CD4-positive, alpha-beta T cell treated with Interleukin-6 at 100 ng/mL for 8 hours (primary cell): Measurements from ENCODE around the gene TMED8.
"Not testable (repeated sequence)": the region's sequence is repeated elsewhere in the genome, so short reads cannot be mapped to it uniquely, and the experiment has no call there.

Source experiments
- DNase-seq: peaks from one replicate; pipeline ENCODE4 v3.0.0-alpha.2; 2020; ENCODE audit warnings: mixed read lengths, low spot score

TMED8 gene

DNA sequence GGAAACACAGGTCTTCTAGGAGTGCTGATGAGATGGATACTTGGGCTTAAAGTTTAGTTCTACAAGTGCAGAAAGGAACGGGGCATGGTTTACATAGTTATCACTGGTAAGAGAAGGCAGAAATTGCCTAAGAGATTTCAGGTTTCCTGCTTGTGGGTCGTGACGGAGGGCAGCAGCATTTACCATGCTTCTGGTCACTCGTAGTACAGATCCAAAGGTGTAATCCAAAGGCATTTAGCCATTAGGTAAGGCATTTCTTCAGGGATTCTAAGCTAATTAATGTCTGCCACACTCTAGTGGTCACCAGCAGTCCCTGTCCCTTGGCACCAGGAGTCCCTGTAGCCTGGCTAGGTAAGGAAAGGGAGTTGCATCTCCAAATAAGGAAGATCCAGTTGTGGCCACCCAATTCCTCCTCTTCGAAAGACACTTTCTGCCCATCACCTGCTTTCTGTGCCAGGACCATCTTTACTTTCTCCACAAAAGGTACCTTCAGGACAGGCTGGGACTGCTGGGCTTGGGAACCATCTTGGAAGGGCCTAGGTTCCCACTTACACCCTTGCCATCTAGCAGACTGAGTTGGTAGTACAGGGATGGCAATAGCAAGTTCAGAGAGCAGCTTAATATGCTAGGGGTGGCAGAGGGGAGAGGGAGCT, 54.5 kb downstream of the TMED8 start:
- no peak for DNase-seq

- DNase-seq, result peak; percentile 92
Observed at GRCh38 chr14:77320238-77320935, 56.5 kb downstream of the TMED8 start, which contains the start of gene POMT2. Gene POMT2, minus strand, starts transcription at chr14:77320883. Its CDS starts 202 bp downstream, at chr14:77320681.

- DNase-seq, result no peak
Observed at GRCh38 chr14:77319422-77319821, 57.5 kb downstream of the TMED8 start.

GRCh38 chr14:77318756-77319155, 58.1 kb downstream of the TMED8 start:
- DNase-seq, result not testable (repeated sequence)

DNA sequence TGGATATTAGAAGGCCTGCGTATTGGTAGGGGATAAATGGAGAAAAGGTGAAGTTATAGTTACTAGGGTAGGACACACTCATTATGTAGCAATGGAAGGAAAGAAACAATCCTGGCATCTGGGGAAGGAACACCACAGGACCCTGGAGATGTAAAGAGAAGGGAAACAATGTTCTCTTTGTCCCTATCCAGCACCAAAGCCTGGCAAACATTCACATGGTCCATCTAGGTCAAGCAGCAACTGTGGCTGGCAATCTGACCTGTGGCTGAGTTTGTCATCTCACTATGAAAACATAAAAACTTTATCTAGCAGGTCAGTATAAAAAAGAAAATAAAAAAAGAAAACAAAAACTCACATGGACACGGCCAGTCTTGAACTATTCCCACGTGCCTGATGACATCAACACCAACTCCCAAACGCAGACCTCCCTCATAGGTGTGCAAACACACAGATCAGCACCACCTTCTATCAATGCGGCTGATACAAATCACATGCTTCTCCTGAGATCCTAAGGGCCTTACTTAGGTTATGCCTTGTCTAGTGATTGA, 58.8 kb downstream of the TMED8 start:
- no peak for DNase-seq

- DNase-seq, result no peak
Observed at GRCh38 chr14:77316872-77317301, 60.0 kb downstream of the TMED8 start.

- DNase-seq, result no peak
Observed at GRCh38 chr14:77316195-77316505, 60.7 kb downstream of the TMED8 start.

DNA sequence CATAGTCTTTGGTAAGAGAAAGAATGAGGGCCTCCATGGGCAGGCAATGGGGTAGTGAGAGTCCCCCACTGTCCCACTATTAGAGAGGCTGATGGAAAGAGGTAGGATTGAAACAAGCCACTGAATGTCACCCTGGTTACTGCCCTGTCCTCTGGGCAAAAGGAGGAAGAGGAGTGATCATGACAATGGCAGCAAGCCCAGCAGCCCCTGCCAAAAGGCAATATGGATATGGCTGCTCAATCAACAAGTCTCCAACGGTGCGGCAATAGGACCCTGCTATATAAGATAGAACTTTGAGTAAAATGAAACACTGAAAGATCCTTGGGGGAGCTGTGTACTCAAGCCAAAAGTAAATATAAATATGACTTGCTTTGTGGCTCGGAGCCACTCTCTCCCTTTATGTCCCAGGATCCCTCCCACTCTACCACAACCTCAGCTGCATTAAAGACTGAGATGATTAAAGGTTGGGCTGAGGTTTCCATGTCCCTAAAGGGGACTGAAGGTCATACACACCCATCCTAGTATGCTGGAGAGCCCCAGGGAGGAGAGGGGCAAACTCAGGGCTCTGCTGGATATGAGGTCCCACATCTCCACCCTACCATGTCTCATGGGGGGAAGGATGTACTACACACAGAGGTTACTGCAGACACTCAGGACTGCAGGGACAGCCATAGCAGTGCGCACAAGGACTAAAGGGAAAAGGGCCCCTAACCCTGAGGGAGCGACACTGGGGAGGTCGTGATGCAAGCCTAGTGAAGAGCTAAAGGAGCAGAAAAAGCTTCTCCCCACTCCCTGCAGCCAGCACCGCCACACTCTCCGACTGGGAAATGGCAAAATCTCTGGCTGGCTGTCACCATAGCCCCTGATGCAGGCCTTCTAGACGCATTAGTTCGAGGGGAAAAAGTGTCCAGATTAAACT, 62.1 kb downstream of the TMED8 start:
- DNase-seq, result no peak

DNA sequence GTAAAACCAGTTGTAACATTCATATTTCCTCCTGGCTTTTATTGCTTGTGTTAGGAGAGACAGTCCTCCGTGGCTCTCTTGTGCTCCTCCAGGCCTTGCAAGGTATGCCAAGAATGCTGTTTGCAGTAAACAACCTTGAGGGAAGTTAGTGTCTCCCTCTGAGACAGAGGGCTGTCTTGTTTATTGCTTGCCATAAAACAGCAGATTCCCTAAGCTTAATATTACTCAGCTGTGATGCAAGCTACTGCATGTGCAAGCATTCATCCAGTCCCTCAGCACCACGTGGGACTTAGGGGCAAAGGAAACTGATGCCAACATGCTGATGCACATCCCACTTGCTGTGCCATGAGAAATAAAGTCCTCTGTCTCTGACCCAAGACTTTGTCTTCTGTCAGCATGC, 62.9 kb downstream of the TMED8 start:
- DNase-seq, result no peak

GRCh38 chr14:77313371-77313770, 63.5 kb downstream of the TMED8 start:
- no peak for DNase-seq

- no peak for DNase-seq
Observed at GRCh38 chr14:77311217-77311616, 65.7 kb downstream of the TMED8 start.

DNA sequence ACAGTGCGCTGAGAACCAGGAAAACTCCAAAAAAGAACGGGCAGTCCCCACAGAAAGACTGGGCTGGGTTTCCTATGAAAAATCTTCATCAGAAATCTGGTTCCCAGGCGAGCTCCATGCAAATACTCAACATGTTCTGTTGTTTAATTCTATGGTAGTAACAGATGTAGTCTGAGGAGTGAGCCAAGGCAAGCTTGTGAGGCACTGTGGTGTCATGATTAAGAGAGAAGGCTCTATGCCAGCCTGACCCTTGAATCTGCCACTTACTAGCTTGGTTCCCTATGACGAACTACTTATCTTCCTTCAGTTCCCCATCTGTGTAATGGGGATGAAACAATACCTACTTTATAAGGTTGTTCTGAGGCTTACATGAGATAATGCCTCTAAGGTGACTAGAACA, 66.9 kb downstream of the TMED8 start:
- no peak for DNase-seq

DNA sequence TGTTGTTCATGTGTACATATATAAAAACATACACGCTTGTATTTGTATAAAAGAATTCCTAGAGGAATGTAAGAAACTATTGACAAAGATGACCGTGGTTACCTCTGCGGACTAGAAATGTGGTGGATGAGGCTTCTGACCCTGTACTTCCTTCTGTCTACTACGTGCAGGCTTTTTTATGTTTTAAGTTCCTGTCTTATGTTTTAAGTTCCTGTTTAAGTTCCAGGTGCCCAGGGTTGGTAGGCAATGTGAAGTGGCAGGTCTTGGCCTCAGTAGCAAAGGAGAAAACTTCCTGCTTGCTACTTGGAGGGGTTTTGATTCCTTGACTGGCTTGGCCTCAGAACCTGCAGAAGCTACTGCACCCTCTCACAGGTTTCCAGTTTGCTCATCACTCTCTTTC, 67.8 kb downstream of the TMED8 start:
- no peak for DNase-seq

GRCh38 chr14:77306851-77307496, 69.9 kb downstream of the TMED8 start:
- DNase-seq, result no peak

GRCh38 chr14:77306416-77306815, 70.5 kb downstream of the TMED8 start:
- no peak for DNase-seq

GRCh38 chr14:77305696-77306095, 71.2 kb downstream of the TMED8 start:
- no peak for DNase-seq

DNA sequence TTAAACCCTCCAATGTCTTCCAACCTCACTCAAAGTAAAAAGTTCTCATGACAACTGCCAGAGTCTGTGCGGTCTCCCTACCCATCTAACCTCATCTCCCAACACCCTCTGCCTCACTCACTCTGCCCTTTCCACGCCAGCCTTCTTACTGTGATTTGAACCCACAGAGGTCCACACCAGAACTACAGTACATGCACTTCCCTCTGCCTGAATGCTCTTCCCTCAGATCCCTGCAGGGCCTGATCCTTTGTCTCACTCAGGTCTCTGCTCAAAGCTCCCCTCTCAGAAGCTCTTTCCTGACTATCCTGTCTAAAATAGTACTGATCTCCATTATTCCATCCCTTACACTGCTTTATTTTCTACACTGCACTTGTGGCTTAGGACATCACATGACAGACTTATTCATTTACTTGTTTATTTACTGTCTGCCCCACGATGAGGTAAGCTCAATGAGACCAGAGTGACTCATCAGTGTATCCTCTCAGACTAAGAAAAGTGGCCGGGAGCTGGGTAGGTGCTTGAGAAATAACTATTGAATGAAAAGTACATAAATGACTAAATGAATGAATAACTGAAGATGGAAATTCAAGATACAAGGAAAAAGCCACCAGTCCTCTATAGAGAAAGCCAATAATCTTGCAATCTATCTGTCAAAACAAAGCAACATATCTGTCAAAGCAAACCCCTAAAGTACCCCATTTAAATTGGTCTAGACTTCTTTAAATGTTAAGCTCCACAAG, 73.3 kb downstream of the TMED8 start:
- DNase-seq, result no peak

DNA sequence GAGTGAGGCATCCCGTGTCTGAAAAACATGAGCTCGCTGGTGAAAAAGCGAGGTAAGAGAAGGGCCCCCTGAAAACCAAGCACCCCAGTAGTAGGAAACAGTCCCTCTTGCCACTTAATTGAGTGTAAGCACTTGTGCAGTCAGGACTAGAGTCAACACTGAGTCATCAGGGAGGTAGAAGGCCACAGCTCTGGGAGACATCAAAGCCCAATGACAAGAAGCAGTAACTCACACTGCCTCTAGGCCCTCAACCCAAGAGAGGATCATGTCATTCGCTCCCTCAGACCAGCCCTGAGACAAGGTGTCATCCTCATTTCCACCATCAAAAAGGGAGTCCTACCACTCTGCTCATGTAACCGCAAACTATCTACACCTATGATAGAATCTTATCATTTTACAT, 74.0 kb downstream of the TMED8 start:
- DNase-seq, result no peak

- peak; percentile 30 for DNase-seq
Observed at GRCh38 chr14:77301103-77301502, 75.8 kb downstream of the TMED8 start.

DNA sequence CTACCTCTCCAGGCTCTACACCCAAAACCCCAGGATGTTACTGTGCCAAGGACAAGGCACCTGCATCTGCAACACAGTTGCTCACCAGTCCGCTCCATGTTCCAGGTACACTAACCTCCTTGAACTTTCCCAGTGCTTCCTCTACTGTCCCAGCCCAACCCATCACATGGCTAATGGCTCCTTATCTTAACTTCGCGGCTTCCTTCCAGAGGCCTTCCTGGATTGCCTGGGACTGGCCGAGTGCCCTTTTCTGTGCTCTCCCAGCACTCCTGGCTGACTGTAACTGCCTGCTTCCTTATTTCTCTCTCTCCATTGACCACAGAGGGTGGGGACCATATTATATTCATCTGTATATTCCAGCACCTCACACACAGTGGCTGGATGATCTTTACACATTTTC, 77.1 kb downstream of the TMED8 start:
- DNase-seq, result no peak

DNA sequence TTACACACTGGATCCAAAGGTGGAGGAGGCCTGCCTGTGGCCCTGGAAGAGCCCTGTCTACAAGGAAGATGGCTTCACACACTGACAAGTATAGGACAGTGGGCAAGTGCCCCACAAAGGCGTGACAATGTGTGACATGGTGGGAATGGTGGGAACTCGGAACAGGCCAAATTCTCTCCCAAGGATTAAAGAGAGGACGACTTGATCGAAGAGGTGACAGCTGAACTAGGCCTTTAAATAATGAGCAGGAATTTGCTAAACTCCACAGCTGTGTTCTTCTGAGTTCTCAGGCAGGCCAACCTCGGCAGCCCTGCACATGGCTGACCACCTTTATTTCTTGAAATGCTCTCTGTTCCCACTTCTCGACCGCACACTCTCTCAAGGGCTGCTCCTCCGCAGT, 80.0 kb downstream of the TMED8 start:
- no peak for DNase-seq
